ENCODE measurements around the gene ADAT2.
"Not testable (repeated sequence)": the region's sequence is repeated elsewhere in the genome, so short reads cannot be mapped to it uniquely, and the experiment has no call there.

ADAT2 gene

GRCh38 chr6:143449714-143450452 is 612 bp downstream of the ADAT2 start:
- peaks cover 84% of the 10 kb centered on the region for H3K79me2 ChIP-seq (ENCODE audit: insufficient read depth, low read length)
- TF ChIP-seq, protein P1, sequence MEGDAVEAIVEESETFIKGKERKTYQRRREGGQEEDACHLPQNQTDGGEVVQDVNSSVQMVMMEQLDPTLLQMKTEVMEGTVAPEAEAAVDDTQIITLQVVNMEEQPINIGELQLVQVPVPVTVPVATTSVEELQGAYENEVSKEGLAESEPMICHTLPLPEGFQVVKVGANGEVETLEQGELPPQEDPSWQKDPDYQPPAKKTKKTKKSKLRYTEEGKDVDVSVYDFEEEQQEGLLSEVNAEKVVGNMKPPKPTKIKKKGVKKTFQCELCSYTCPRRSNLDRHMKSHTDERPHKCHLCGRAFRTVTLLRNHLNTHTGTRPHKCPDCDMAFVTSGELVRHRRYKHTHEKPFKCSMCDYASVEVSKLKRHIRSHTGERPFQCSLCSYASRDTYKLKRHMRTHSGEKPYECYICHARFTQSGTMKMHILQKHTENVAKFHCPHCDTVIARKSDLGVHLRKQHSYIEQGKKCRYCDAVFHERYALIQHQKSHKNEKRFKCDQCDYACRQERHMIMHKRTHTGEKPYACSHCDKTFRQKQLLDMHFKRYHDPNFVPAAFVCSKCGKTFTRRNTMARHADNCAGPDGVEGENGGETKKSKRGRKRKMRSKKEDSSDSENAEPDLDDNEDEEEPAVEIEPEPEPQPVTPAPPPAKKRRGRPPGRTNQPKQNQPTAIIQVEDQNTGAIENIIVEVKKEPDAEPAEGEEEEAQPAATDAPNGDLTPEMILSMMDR (IDR thresholded peaks at IDR 0.05; ENCODE audit: insufficient read depth, low read length, poor library complexity, severe bottlenecking) = no peak
- no peak for TF ChIP-seq EZH2phosphoT487 (conservative IDR thresholded peaks at IDR 0.05; ENCODE audit: low read length)
- peak overlapping the region; percentile 92 for H3K4me3 ChIP-seq (ENCODE audit: insufficient read depth, low read length, poor library complexity, severe bottlenecking)
- H3K27me3 ChIP-seq (ENCODE audit: low read length) = no peaks in the 10 kb centered on the region
- H3F3A ChIP-seq (ENCODE audit: insufficient read depth) = peaks cover 12% of the 10 kb centered on the region
- H3K36me3 ChIP-seq (ENCODE audit: low read length) = peaks cover 6% of the 10 kb centered on the region
- H2AFZ ChIP-seq (ENCODE audit: low read depth, low read length, severe bottlenecking) = peak overlapping the region; percentile 87
- peak overlapping the region; percentile 80 for H3K4me2 ChIP-seq (ENCODE audit: low read depth, low read length, poor library complexity, severe bottlenecking)
- H4K20me1 ChIP-seq (ENCODE audit: low read depth, low read length) = no peaks in the 10 kb centered on the region; the same call in 1 of the 2 replicates
- no peaks in the 10 kb centered on the region for H3K9me3 ChIP-seq (ENCODE audit: insufficient read depth, low read length)
- no peaks in the 10 kb centered on the region for H3K9me2 ChIP-seq (replicated peaks; ENCODE audit: insufficient read depth, low read length)
- H3K27ac ChIP-seq (ENCODE audit: low read depth, low read length) = peak overlapping the region; percentile 71
- peak overlapping the region; percentile 93 for H3K9ac ChIP-seq (ENCODE audit: low read length)

- Histone ChIP-seq H3K9me2 (replicated peaks; ENCODE audit: insufficient read depth, low read length) (no peaks in the 10 kb centered on the region), H3K9me3 (ENCODE audit: insufficient read depth, low read length) (no peaks in the 10 kb centered on the region), H3K4me3 (ENCODE audit: insufficient read depth, low read length, poor library complexity, severe bottlenecking) (peak overlapping the region; percentile 92), H3K9ac (ENCODE audit: low read length) (peak overlapping the region; percentile 93), H3K27ac (ENCODE audit: low read depth, low read length) (no peak overlapping the region), H2AFZ (ENCODE audit: low read depth, low read length, severe bottlenecking) (peak overlapping the region; percentile 87), H3K27me3 (ENCODE audit: low read length) (no peaks in the 10 kb centered on the region), H3K4me2 (ENCODE audit: low read depth, low read length, poor library complexity, severe bottlenecking) (peak overlapping the region; percentile 80), H3F3A (ENCODE audit: insufficient read depth) (peaks cover 12% of the 10 kb centered on the region), H3K36me3 (ENCODE audit: low read length) (peaks cover 2% of the 10 kb centered on the region), H4K20me1 (ENCODE audit: low read depth, low read length) (no peaks in the 10 kb centered on the region; the same call in 1 of the 2 replicates), H3K79me2 (ENCODE audit: insufficient read depth, low read length) (peaks cover 82% of the 10 kb centered on the region)
- no peak for TF ChIP-seq EZH2phosphoT487 (conservative IDR thresholded peaks at IDR 0.05; ENCODE audit: low read length)
- TF ChIP-seq, protein P1 (IDR thresholded peaks at IDR 0.05; ENCODE audit: insufficient read depth, low read length, poor library complexity, severe bottlenecking) = no peak
These were observed 1.3 kb downstream of the ADAT2 start for GRCh38 chr6:143449082-143449713.

GRCh38 chr6:143447865-143448264 is 2.6 kb downstream of the ADAT2 start:
- peaks cover 81% of the 10 kb centered on the region for H3K79me2 ChIP-seq (ENCODE audit: insufficient read depth, low read length)
- not testable (repeated sequence) for H2AFZ ChIP-seq (ENCODE audit: low read depth, low read length, severe bottlenecking); H3K27ac ChIP-seq (ENCODE audit: low read depth, low read length); H4K20me1 ChIP-seq (ENCODE audit: low read depth, low read length); H3K4me3 ChIP-seq (ENCODE audit: insufficient read depth, low read length, poor library complexity, severe bottlenecking); H3K9me2 ChIP-seq (replicated peaks; ENCODE audit: insufficient read depth, low read length); H3K36me3 ChIP-seq (ENCODE audit: low read length); H3K27me3 ChIP-seq (ENCODE audit: low read length); H3K4me2 ChIP-seq (ENCODE audit: low read depth, low read length, poor library complexity, severe bottlenecking); H3K9ac ChIP-seq (ENCODE audit: low read length); H3K9me3 ChIP-seq (ENCODE audit: insufficient read depth, low read length)
- H3F3A ChIP-seq (ENCODE audit: insufficient read depth) = peaks cover 12% of the 10 kb centered on the region

DNA sequence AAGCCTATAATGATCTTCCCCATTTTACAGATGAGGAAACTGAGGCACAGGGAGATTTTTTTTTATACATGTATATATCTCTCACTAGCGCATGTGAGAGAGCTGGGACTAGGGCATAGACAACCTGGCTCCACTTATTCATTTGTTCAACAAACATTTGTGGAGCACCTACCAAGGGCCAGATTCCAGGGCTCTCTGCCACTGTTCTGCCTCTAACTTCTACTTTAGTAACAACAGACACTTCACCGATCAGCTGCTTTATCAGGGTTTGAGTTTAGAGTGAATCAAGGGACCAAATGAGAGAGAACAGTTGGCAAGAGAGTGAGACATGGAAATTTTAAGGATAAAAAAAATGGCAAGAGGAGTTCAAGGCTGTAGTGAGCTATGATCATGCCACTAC is 7.4 kb downstream of the ADAT2 start:
- Histone ChIP-seq H3F3A (ENCODE audit: insufficient read depth) (no peaks in the 10 kb centered on the region), H3K4me3 (ENCODE audit: insufficient read depth, low read length, poor library complexity, severe bottlenecking) (no peak overlapping the region), H2AFZ (ENCODE audit: low read depth, low read length, severe bottlenecking) (no peak overlapping the region), H4K20me1 (ENCODE audit: low read depth, low read length) (no peaks in the 10 kb centered on the region; the same call in 1 of the 2 replicates), H3K9me2 (replicated peaks; ENCODE audit: insufficient read depth, low read length) (no peaks in the 10 kb centered on the region), H3K27ac (ENCODE audit: low read depth, low read length) (no peak overlapping the region), H3K9me3 (ENCODE audit: insufficient read depth, low read length) (no peaks in the 10 kb centered on the region), H3K27me3 (ENCODE audit: low read length) (no peaks in the 10 kb centered on the region), H3K4me2 (ENCODE audit: low read depth, low read length, poor library complexity, severe bottlenecking) (no peak overlapping the region), H3K9ac (ENCODE audit: low read length) (no peak overlapping the region), H3K79me2 (ENCODE audit: insufficient read depth, low read length) (peaks cover 61% of the 10 kb centered on the region), H3K36me3 (ENCODE audit: low read length) (peaks cover 9% of the 10 kb centered on the region)
- TF ChIP-seq EZH2phosphoT487 (conservative IDR thresholded peaks at IDR 0.05; ENCODE audit: low read length) = no peak
- TF ChIP-seq, protein P1 (IDR thresholded peaks at IDR 0.05; ENCODE audit: insufficient read depth, low read length, poor library complexity, severe bottlenecking) = no peak
